Colonic mucosa (tissue), 4 donors: ENCODE results near the gene ZNF701. TPM values are rescaled to one million over a fixed set of nuclear protein-coding genes. Genes with fewer than 3 reads are reported as not detected.
"Not testable (repeated sequence)": the region's sequence is repeated elsewhere in the genome, so short reads cannot be mapped to it uniquely, and the experiment has no call there.

ENCODE experiments used
- DNase-seq: peaks from one replicate; pipeline ENCODE4 v3.0.0-alpha.2; 2020
- H3K27ac ChIP-seq: fragments of 200-600 bp; one replicate; pipeline ENCODE4 v1.8.0; 2021
- H3K27me3 ChIP-seq: fragments of 200-600 bp; one replicate; pipeline ENCODE4 v1.8.0; 2021
- H3K36me3 ChIP-seq: fragments of 200-600 bp; one replicate; pipeline ENCODE4 v1.8.0; 2021
- H3K4me1 ChIP-seq: fragments of 200-600 bp; one replicate; pipeline ENCODE4 v1.8.0; 2021; ENCODE audit warnings: mild to moderate bottlenecking
- H3K4me3 ChIP-seq: fragments of 200-600 bp; one replicate; pipeline ENCODE4 v1.8.0; 2021
- H3K9ac ChIP-seq, 2 donors: one replicate each; pipeline ENCODE4 v1.7.0; 2013; ENCODE audit warnings: control low read depth in 2 of 2, low read depth in 2 of 2, low read length in 2 of 2
- H3K9me3 ChIP-seq: fragments of 200-600 bp; one replicate; pipeline ENCODE4 v1.8.0; 2021
- intact Hi-C: fragments of 100-400 bp; cut with DNase I; formaldehyde crosslinking; loops from one replicate; pipeline ENCODE4 v1.14.1; 2022
- total RNA-seq, 2 donors: library from RNA; stranded (reverse); fragmentation: NEBNext Ultra II Directional in 1 of 2; extraction: Animal tissue kit (Norgen Biotek cat#: 25700) in 1 of 2; gene quantifications; one replicate each; pipeline ENCODE4 v1.2.1, GENCODE V29; 2021
- TF ChIP-seq, protein P1 (sequence below): fragments of 200-600 bp; IDR thresholded peaks from one replicate; pipeline ENCODE4 v1.8.0; 2022; ENCODE audit warnings: antibody characterized with exemption, mild to moderate bottlenecking
- donor health status: healthy.
- donor health status: DM: no; HTN: no; CAD: no.
- donor health status: DM: no; HTN: no; CAD: no.

Gene ZNF701
- total RNA-seq, 2 donors from 2014 or later: 20.2 to 20.6 TPM

DNA sequence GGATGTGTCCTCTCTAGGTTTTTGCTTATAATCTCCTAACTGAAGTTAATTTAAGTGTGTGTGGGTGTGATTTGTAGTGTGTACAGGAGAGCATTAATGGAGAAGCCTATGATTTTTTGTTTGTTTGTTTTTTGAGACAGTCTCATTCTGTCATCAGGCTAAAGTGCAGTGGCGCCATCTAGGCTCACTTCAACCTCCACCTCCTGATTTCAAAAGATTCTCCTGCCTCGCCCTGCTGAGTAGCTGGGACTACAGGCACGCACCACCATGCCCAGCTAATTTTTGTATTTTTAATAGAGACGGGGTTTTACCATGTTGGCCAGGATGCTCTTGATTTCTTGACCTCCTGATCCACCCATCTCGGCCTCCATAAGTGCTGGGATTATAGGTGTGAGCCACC, 20.6 kb downstream of the ZNF701 start:
- H3K9ac ChIP-seq: no peak overlapping the region
- H3K27ac ChIP-seq: no peak overlapping the region
- no peaks in the 10 kb centered on the region for H3K36me3 ChIP-seq
- intact Hi-C loops: no loop called here
- no peaks in the 10 kb centered on the region for H3K9me3 ChIP-seq
- no peak overlapping the region for H3K4me3 ChIP-seq
- TF ChIP-seq, protein P1, sequence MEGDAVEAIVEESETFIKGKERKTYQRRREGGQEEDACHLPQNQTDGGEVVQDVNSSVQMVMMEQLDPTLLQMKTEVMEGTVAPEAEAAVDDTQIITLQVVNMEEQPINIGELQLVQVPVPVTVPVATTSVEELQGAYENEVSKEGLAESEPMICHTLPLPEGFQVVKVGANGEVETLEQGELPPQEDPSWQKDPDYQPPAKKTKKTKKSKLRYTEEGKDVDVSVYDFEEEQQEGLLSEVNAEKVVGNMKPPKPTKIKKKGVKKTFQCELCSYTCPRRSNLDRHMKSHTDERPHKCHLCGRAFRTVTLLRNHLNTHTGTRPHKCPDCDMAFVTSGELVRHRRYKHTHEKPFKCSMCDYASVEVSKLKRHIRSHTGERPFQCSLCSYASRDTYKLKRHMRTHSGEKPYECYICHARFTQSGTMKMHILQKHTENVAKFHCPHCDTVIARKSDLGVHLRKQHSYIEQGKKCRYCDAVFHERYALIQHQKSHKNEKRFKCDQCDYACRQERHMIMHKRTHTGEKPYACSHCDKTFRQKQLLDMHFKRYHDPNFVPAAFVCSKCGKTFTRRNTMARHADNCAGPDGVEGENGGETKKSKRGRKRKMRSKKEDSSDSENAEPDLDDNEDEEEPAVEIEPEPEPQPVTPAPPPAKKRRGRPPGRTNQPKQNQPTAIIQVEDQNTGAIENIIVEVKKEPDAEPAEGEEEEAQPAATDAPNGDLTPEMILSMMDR: no peak
- H3K4me1 ChIP-seq: no peaks in the 10 kb centered on the region
- no peak for DNase-seq
- H3K27me3 ChIP-seq: no peaks in the 10 kb centered on the region

GRCh38 chr19:52592301-52592700, 22.2 kb downstream of the ZNF701 start:
- TF ChIP-seq, protein P1: no peak
- no peak overlapping the region for H3K9ac ChIP-seq
- peaks cover under 1% of the 10 kb centered on the region for H3K9me3 ChIP-seq
- no peak overlapping the region for H3K4me3 ChIP-seq
- no peaks in the 10 kb centered on the region for H3K36me3 ChIP-seq
- no peaks in the 10 kb centered on the region for H3K4me1 ChIP-seq
- H3K27me3 ChIP-seq: no peaks in the 10 kb centered on the region
- H3K27ac ChIP-seq: no peak overlapping the region
- DNase-seq: no peak
- intact Hi-C loops: no loop called here

- H3K9ac ChIP-seq, intact Hi-C loops, H3K9me3 ChIP-seq, H3K4me1 ChIP-seq, DNase-seq, H3K27ac ChIP-seq, H3K36me3 ChIP-seq, H3K4me3 ChIP-seq, H3K27me3 ChIP-seq: not testable (repeated sequence)
Measured at GRCh38 chr19:52593441-52593840, 23.4 kb downstream of the ZNF701 start.

DNA sequence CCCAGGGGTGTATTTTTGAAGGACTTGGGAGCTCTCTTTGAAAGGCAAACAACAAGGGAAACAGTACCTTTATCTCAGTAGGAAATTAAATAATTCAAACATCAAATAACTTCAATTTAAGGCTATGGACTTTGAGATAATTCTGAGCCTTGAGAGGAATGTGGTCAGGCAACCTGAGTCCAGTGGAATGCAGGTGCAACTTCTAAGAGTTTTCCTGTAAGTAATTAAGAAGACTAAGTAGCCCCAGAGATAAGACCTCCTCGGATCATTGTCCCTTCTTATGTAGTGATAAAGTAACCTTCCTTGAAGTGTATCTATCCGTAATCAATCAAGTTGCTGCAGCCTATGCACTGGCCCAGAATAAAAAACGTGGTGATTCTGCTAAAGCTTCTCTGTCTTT, 29.2 kb downstream of the ZNF701 start:
- H3K27me3 ChIP-seq: no peaks in the 10 kb centered on the region
- H3K27ac ChIP-seq: no peak overlapping the region
- intact Hi-C loops: no loop called here
- TF ChIP-seq, protein P1: no peak
- peaks cover 6% of the 10 kb centered on the region for H3K9me3 ChIP-seq
- no peaks in the 10 kb centered on the region for H3K36me3 ChIP-seq
- H3K4me1 ChIP-seq: no peaks in the 10 kb centered on the region
- H3K4me3 ChIP-seq: no peak overlapping the region
- H3K9ac ChIP-seq: no peak overlapping the region
- DNase-seq: no peak

DNA sequence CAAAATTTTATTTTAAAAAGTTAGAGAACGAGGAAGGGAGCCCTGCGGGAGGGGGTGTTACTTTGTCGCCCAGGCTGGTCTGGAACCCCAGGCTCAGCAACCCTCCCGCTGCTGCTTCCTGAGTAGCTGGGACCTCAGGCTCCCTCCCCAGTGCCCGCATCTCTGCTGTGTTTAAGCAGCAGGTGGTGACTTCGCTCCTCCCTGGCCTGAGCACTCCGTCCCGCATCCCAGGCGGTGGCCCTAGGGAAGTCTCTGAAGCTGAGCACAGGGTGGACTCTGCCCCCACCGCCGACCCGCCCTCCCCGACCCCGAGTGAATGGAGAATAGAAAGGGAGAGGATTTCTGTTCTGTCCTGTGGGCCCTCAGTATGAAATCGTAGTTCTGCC, 30.5 kb downstream of the ZNF701 start:
- intact Hi-C loops: no loop called here
- no peaks in the 10 kb centered on the region for H3K36me3 ChIP-seq
- H3K4me3 ChIP-seq: peak overlapping the region; percentile 67
- H3K27me3 ChIP-seq: no peaks in the 10 kb centered on the region
- H3K9ac ChIP-seq: peak overlapping the region; percentile 55 to 56
- H3K9me3 ChIP-seq: peaks cover 6% of the 10 kb centered on the region
- peak overlapping the region; percentile 85 for H3K27ac ChIP-seq
- DNase-seq: peak; percentile 76
- TF ChIP-seq, protein P1: no peak
- no peaks in the 10 kb centered on the region for H3K4me1 ChIP-seq

DNA sequence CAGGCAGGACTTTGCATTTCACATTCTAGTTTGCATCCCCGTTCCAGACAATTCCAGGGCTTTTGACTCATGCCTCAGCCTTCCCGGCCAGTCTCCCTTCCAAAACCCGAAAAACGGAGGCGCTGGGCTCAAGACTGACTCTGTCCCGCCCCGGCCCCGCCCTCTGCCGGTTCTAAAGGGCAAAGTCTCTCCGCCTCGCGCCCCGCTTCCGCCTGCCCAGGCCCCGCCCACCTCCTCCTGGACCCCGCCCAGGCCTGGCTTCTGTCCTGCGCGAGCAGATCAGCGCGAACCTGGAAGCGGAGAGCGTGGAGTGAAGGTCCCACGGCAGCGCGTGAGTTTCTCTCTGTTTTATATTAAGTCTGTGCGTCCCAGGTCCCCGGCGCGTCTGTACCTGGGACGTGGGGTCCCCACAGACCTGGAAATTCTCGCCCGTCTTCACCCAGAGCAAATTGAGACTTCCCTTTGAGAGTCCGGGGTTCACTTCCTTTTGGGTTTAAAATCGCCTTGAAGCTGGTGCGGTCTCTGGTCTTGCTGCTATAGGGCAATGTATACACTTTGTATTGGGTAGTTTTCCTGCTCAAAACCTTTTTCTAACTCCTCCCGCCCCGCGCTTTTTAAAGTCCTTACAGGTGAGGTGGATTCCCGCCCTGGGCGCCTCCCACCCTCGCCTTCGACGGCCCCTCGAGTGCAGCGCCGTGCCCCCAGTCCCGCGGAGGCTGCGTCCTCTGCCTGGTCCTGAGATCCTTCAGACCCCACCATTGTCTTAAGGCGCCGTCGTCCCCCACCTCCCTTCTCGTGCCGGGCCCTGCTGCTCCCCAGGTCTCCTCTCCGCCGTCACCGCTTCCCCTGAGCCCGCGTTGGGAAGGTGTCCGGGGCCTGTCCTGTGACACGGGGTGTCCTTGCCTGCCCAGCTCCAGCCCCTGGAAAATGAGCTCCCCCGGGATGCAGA, 31.2 kb downstream of the ZNF701 start:
- H3K27me3 ChIP-seq: no peaks in the 10 kb centered on the region
- H3K9me3 ChIP-seq: peaks cover 6% of the 10 kb centered on the region
- H3K4me1 ChIP-seq: no peaks in the 10 kb centered on the region
- TF ChIP-seq, protein P1: no peak
- H3K4me3 ChIP-seq: peak overlapping the region; percentile 67
- peak; percentile 98 for DNase-seq
- no peaks in the 10 kb centered on the region for H3K36me3 ChIP-seq
- H3K27ac ChIP-seq: peak overlapping the region; percentile 85
- intact Hi-C loops: no loop called here
- H3K9ac ChIP-seq: peak overlapping the region; percentile 70 to 79

GRCh38 chr19:52601974-52602366, 31.9 kb downstream of the ZNF701 start:
- H3K9me3 ChIP-seq, DNase-seq, H3K4me1 ChIP-seq, H3K27me3 ChIP-seq, intact Hi-C loops, H3K36me3 ChIP-seq: not testable (repeated sequence)
- Histone ChIP-seq H3K27ac (peak overlapping the region; percentile 85), H3K4me3 (peak overlapping the region; percentile 67), H3K9ac (peak overlapping the region; percentile 70 to 79)
